Karpas-422 (cell line): ENCODE results near the gene ZNF79. TPM values are rescaled to one million over a fixed set of nuclear protein-coding genes. Genes with fewer than 3 reads are reported as not detected.
A peak's percentile ranks its signal among the peaks of the same experiment; 100 is the strongest.

Experiments
- DNase-seq: peaks from one replicate; pipeline ENCODE4 v3.0.0-alpha.2; 2015
- H2AFZ ChIP-seq: fragments of 200-600 bp; sonication (generic); 2 replicates; pipeline ENCODE4 v1.6.1; 2014; ENCODE audit warnings: antibody characterized with exemption, low read length, mixed read lengths
- H3K27ac ChIP-seq: fragments of 200-600 bp; sonication (generic); 2 replicates; pipeline ENCODE4 v1.5.1; 2014; ENCODE audit warnings: mild to moderate bottlenecking, low read length, moderate library complexity
- H3K27me3 ChIP-seq: fragments of 200-600 bp; sonication (generic); 2 replicates; pipeline ENCODE4 v1.6.1; 2014; ENCODE audit warnings: low read length, mixed read lengths
- H3K36me3 ChIP-seq: fragments of 200-600 bp; sonication (generic); 2 replicates; pipeline ENCODE4 v1.6.1; 2014; ENCODE audit warnings: low read length, mixed read lengths; ENCODE audit not compliant: insufficient read depth
- H3K4me1 ChIP-seq: fragments of 200-600 bp; sonication (generic); 2 replicates; pipeline ENCODE4 v1.6.1; 2014; ENCODE audit warnings: mild to moderate bottlenecking, low read length, mixed read lengths
- H3K4me2 ChIP-seq: fragments of 200-600 bp; sonication (generic); 2 replicates; pipeline ENCODE4 v1.6.1; 2014; ENCODE audit warnings: low read length, low read depth, mild to moderate bottlenecking; ENCODE audit not compliant: poor library complexity, severe bottlenecking
- H3K4me3 ChIP-seq: fragments of 200-600 bp; sonication (generic); 2 replicates; pipeline ENCODE4 v1.5.1; 2014; ENCODE audit warnings: mild to moderate bottlenecking, antibody characterized with exemption, low read length, mixed read lengths
- H3K79me2 ChIP-seq: fragments of 200-600 bp; sonication (generic); 2 replicates; pipeline ENCODE4 v1.6.1; 2014; ENCODE audit warnings: mild to moderate bottlenecking, low read length, mixed read lengths
- H3K9ac ChIP-seq: fragments of 200-600 bp; sonication (generic); 2 replicates; pipeline ENCODE4 v1.6.0; 2014; ENCODE audit warnings: low read length
- H3K9me2 ChIP-seq: fragments of 200-600 bp; sonication (generic), shearing (Covaris generic); replicated peaks from 2 replicates; pipeline ENCODE4 v1.6.0; 2014; ENCODE audit warnings: mild to moderate bottlenecking, low read length, moderate library complexity; ENCODE audit not compliant: insufficient read depth
- H3K9me3 ChIP-seq: fragments of 300-700, 200-600 bp; sonication (generic); 2 replicates; pipeline ENCODE4 v1.6.1; 2014; ENCODE audit warnings: low read length, mixed read lengths
- H4K20me1 ChIP-seq: fragments of 200-600 bp; sonication (generic); 2 replicates; pipeline ENCODE4 v1.6.1; 2014; ENCODE audit warnings: mild to moderate bottlenecking, antibody characterized with exemption, low read length, low read depth; ENCODE audit not compliant: insufficient read depth
- total RNA-seq: library from RNA; depleted of rRNA; stranded (reverse); fragments of >200 nt; shearing (Covaris generic); gene quantifications from 2 replicates; pipeline ENCODE4 v1.2.3, GENCODE V29; 2014; ENCODE audit warnings: low replicate concordance

Gene ZNF79
- total RNA-seq, 1 experiment from 2014 or later: 8.1 TPM

GRCh38 chr9:127415657-127416056 lies 8.5 kb upstream of the ZNF79 start:
- Histone ChIP-seq H3K4me3 (no peak overlapping the region), H3K79me2 (no peaks in the 10 kb centered on the region), H3K36me3 (no peaks in the 10 kb centered on the region), H3K9me2 (no peaks in the 10 kb centered on the region), H2AFZ (no peak overlapping the region), H3K4me1 (peaks cover 6% of the 10 kb centered on the region; the same call in 1 of the 2 replicates), H3K9me3 (no peaks in the 10 kb centered on the region), H4K20me1 (no peaks in the 10 kb centered on the region), H3K27ac (no peak overlapping the region), H3K4me2 (no peak overlapping the region), H3K27me3 (no peaks in the 10 kb centered on the region), H3K9ac (no peak overlapping the region)
- no peak for DNase-seq

GRCh38 chr9:127417131-127418036 lies 6.8 kb upstream of the ZNF79 start:
- no peaks in the 10 kb centered on the region for H3K36me3 ChIP-seq
- no peaks in the 10 kb centered on the region for H3K27me3 ChIP-seq
- no peaks in the 10 kb centered on the region for H4K20me1 ChIP-seq
- H3K79me2 ChIP-seq: peaks cover 4% of the 10 kb centered on the region
- no peaks in the 10 kb centered on the region for H3K9me3 ChIP-seq
- peaks cover under 1% of the 10 kb centered on the region for H3K4me1 ChIP-seq
- H3K27ac ChIP-seq: no peak overlapping the region
- H3K4me3 ChIP-seq: no peak overlapping the region
- no peak overlapping the region for H3K9ac ChIP-seq
- no peak for DNase-seq
- no peak overlapping the region for H3K4me2 ChIP-seq
- no peak overlapping the region for H2AFZ ChIP-seq
- no peaks in the 10 kb centered on the region for H3K9me2 ChIP-seq

DNA sequence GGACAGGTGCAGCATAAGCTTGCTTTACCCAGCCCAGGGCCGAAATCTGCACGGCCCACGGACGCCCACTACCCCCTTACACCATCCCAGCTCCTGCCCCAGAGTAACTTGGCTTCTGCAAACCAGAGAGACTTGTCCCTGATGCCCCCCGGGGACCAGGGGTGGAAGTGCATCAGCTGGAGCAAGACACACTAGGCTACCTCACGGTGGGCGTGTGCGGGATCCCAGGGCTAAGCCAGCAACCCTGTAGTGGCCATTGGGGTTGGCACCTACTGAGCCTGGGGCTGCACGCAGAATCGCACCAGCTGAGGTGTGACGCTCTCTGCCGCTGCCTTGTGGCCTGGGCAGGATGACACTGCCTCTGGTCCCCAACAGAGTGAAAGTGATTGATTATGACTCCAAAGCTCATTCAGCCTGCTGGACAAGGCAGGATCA lies 6.1 kb upstream of the ZNF79 start:
- Histone ChIP-seq H3K36me3 (no peaks in the 10 kb centered on the region), H3K4me1 (peaks cover 7% of the 10 kb centered on the region), H3K4me3 (no peak overlapping the region), H3K4me2 (no peak overlapping the region), H4K20me1 (no peaks in the 10 kb centered on the region), H3K79me2 (peaks cover 11% of the 10 kb centered on the region), H3K27me3 (no peaks in the 10 kb centered on the region), H3K9me3 (no peaks in the 10 kb centered on the region), H3K9ac (no peak overlapping the region), H3K9me2 (no peaks in the 10 kb centered on the region), H3K27ac (no peak overlapping the region), H2AFZ (no peak overlapping the region)
- DNase-seq: peak; percentile 50

DNA sequence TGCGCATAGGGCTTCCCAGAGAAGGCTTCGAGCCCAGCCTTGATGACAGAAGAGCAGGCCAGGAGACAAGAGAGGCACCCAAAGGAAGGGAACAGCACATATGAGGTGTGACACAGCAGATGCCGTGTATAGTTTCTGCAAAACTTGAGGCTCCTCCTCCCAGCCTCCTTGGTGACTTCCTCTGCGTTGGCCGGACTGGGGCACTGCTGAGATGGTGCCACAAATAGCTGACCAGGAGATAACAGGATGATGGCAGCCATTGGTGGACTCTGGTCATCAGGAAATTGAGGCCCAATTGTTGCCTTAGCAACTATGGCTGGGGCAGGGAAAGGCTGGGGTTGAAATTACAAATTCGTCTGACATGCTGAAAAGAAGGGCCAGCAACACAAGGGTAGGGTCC lies 4.8 kb upstream of the ZNF79 start:
- H3K9ac ChIP-seq: no peak overlapping the region
- H3K36me3 ChIP-seq: no peaks in the 10 kb centered on the region
- H4K20me1 ChIP-seq: no peaks in the 10 kb centered on the region
- peaks cover 10% of the 10 kb centered on the region for H3K4me1 ChIP-seq
- no peaks in the 10 kb centered on the region for H3K9me3 ChIP-seq
- H3K4me3 ChIP-seq: no peak overlapping the region
- H3K9me2 ChIP-seq: no peaks in the 10 kb centered on the region
- no peaks in the 10 kb centered on the region for H3K27me3 ChIP-seq
- no peak overlapping the region for H3K4me2 ChIP-seq
- no peak for DNase-seq
- no peak overlapping the region for H3K27ac ChIP-seq
- H2AFZ ChIP-seq: no peak overlapping the region
- H3K79me2 ChIP-seq: peaks cover 18% of the 10 kb centered on the region

- Histone ChIP-seq H3K79me2 (peaks cover 35% of the 10 kb centered on the region), H2AFZ (no peak overlapping the region), H3K9me3 (no peaks in the 10 kb centered on the region), H3K4me3 (no peak overlapping the region), H3K27me3 (no peaks in the 10 kb centered on the region), H3K9ac (no peak overlapping the region), H3K27ac (no peak overlapping the region), H4K20me1 (no peaks in the 10 kb centered on the region), H3K9me2 (no peaks in the 10 kb centered on the region), H3K36me3 (no peaks in the 10 kb centered on the region), H3K4me2 (no peak overlapping the region), H3K4me1 (peaks cover 21% of the 10 kb centered on the region)
- DNase-seq: no peak
Measured at GRCh38 chr9:127421057-127421456, 3.1 kb upstream of the ZNF79 start.

DNA sequence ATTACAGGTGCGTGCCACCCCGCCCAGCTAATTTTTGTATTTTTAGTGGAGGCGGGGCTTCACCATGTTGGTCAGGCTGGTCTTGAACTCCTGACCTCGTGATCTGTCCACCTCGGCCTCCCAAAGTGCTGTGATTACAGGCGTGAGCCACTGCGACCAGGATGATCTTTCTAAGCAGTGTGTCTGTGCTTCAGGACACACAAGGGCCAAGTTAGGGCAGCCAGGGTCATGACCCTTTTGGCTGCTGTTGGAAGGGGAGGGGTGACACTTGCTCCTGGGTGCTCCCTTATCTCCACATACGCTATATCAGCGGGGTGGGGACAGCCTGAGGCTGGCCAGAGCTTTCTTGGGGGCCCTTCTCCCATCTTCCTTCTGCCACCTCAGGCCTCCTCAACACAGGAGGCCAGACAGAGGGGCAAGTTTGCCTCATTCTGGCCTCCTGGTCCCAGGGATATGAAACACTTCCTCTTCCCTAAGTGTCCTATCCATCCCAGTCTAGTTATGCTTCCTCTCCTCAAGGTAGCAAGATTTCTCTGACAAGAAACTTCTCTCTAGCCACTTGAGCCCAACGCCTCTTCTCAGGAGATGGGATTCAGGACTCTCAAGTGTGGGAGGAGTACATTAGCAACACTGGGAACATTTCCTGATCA lies 1.9 kb upstream of the ZNF79 start:
- Histone ChIP-seq H3K27me3 (no peaks in the 10 kb centered on the region), H2AFZ (no peak overlapping the region), H3K4me3 (peak overlapping the region; percentile 90; the same call in 1 of the 2 replicates), H3K36me3 (peaks cover 4% of the 10 kb centered on the region; the same call in 1 of the 2 replicates), H3K9me3 (no peaks in the 10 kb centered on the region), H3K4me2 (peak overlapping the region; percentile 99), H3K9ac (peak overlapping the region; percentile 91), H3K4me1 (peaks cover 21% of the 10 kb centered on the region), H3K79me2 (peaks cover 44% of the 10 kb centered on the region), H4K20me1 (no peaks in the 10 kb centered on the region), H3K9me2 (no peaks in the 10 kb centered on the region), H3K27ac (no peak overlapping the region)
- DNase-seq: no peak

DNA sequence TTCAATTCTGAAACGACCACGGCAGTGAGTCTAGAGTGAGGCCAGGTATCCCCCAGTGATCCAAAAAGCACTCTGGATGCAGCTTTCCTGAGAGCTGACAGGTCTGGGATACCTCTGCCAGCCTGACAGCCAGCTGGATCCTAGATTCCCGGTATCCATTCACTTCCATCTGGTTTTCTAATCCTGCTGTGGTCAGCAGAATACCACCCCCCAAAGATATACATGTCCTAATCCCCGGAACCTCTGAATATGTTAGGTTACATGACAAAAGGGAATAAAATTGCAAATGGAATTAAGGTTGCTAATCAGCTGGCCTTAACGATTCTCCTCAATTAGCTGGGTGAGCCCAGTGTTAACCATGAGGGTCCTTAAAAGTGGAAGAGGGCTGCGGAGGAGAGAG lies 1.4 kb upstream of the ZNF79 start:
- H3K27ac ChIP-seq: no peak overlapping the region
- H4K20me1 ChIP-seq: no peaks in the 10 kb centered on the region
- no peaks in the 10 kb centered on the region for H3K27me3 ChIP-seq
- no peak for DNase-seq
- peaks cover 4% of the 10 kb centered on the region; the same call in 1 of the 2 replicates for H3K36me3 ChIP-seq
- peak overlapping the region; percentile 91 for H3K9ac ChIP-seq
- no peaks in the 10 kb centered on the region for H3K9me3 ChIP-seq
- peak overlapping the region; percentile 99 for H3K4me2 ChIP-seq
- no peaks in the 10 kb centered on the region for H3K9me2 ChIP-seq
- H2AFZ ChIP-seq: no peak overlapping the region
- peaks cover 21% of the 10 kb centered on the region for H3K4me1 ChIP-seq
- H3K4me3 ChIP-seq: peak overlapping the region; percentile 90
- peaks cover 48% of the 10 kb centered on the region for H3K79me2 ChIP-seq

DNA sequence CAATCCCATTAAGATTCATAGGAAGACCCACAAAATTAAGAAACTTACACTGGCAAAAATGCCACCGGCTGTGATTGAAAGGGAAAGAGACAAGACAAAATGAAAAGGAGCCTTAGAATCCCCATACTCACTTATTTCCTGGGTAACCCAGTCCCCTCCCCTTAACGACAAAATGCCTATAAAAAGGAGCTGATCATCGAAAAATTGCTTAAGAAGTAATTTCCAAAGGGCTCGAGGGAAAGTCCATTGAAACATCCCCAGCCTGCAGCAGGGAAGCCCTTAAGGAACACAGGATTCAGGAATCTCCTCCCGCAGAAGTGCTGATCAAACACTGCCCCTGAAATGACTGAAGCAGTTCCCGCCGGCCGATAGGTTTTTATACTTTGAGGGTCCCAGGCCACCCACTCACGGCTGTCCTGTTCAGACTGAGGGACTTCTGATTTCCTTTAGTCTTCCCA lies 677 bp upstream of the ZNF79 start:
- Histone ChIP-seq H3K79me2 (peaks cover 55% of the 10 kb centered on the region), H3K4me3 (peak overlapping the region; percentile 90), H3K9me3 (no peaks in the 10 kb centered on the region)

More for the DNA sequence above, 677 bp upstream of the ZNF79 start:
- peak overlapping the region; percentile 80; the same call in 1 of the 2 replicates for H2AFZ ChIP-seq
- no peaks in the 10 kb centered on the region for H3K9me2 ChIP-seq
- H3K36me3 ChIP-seq: peaks cover 4% of the 10 kb centered on the region; the same call in 1 of the 2 replicates
- peak overlapping the region; percentile 91 for H3K9ac ChIP-seq
- peak overlapping the region; percentile 99 for H3K4me2 ChIP-seq
- DNase-seq: no peak
- no peaks in the 10 kb centered on the region for H4K20me1 ChIP-seq
- H3K27me3 ChIP-seq: no peaks in the 10 kb centered on the region
- peak overlapping the region; percentile 50; the same call in 1 of the 2 replicates for H3K27ac ChIP-seq
- peaks cover 21% of the 10 kb centered on the region for H3K4me1 ChIP-seq
